GM12873 (cell line): ENCODE measurements around the gene GPATCH2L.

Source experiments
- TF ChIP-seq, protein P1 (sequence below): IDR thresholded peaks from 2 replicates; pipeline ENCODE4 v1.5.1; 2012; ENCODE audit warnings: low read depth, mild to moderate bottlenecking, moderate library complexity, low read length, control low read depth; ENCODE audit not compliant: insufficient read depth; ENCODE audit errors: missing control alignments

The GPATCH2L gene

DNA sequence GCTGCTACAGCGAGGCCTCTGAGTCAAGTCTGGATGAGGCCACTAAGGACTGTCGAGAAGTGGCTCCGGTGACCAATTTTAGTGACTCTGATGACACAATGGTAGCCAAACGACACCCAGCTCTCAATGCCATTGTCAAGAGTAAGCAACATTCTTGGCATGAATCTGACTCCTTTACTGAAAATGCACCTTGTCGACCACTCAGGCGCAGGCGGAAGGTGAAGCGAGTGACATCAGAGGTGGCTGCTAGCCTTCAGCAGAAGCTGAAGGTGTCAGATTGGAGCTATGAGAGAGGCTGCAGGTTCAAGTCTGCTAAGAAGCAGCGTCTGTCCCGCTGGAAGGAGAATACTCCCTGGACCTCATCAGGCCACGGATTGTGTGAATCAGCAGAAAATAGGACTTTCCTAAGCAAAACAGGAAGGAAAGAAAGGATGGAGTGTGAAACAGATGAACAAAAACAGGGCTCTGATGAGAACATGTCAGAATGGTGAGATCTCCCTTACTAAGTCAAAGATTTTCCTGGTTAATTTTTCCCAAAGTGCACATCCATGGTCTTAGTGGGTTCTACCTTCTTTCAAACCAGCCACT lies 2.9 kb downstream of the GPATCH2L start:
- TF ChIP-seq, protein P1, sequence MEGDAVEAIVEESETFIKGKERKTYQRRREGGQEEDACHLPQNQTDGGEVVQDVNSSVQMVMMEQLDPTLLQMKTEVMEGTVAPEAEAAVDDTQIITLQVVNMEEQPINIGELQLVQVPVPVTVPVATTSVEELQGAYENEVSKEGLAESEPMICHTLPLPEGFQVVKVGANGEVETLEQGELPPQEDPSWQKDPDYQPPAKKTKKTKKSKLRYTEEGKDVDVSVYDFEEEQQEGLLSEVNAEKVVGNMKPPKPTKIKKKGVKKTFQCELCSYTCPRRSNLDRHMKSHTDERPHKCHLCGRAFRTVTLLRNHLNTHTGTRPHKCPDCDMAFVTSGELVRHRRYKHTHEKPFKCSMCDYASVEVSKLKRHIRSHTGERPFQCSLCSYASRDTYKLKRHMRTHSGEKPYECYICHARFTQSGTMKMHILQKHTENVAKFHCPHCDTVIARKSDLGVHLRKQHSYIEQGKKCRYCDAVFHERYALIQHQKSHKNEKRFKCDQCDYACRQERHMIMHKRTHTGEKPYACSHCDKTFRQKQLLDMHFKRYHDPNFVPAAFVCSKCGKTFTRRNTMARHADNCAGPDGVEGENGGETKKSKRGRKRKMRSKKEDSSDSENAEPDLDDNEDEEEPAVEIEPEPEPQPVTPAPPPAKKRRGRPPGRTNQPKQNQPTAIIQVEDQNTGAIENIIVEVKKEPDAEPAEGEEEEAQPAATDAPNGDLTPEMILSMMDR = no peak

DNA sequence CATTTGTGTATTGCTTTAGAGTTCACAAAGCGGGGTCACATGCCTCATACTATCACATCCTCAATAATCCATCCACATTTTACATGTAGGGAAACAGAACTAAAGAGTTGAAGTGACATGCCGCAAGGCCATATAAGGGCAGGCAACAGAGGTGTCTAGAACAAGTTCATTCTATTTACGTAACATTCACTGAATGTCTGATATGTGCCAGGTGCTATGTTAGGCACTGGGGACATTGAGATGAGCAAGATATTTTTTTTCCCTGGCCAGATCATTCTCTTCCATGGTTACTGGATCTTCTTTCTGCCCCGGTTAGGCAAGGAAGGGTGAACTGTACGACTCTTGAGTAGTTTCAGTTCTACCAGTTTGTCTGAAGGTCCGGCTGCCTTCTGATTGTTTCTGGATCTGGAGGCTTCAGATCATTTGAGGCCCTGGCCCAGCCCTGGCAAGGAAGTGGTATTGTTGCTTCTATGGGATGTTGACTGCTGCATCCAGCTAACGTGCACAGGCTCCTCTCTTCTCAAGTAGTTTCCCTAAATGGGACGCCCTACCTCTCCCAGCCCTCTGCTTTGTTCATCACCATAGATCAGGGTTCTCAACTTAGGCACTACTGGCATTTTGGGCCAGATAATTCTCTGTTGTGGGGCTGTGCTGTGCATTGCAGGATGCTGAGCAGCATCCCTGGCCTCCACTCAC lies 12.1 kb downstream of the GPATCH2L start:
- TF ChIP-seq, protein P1 = no peak

DNA sequence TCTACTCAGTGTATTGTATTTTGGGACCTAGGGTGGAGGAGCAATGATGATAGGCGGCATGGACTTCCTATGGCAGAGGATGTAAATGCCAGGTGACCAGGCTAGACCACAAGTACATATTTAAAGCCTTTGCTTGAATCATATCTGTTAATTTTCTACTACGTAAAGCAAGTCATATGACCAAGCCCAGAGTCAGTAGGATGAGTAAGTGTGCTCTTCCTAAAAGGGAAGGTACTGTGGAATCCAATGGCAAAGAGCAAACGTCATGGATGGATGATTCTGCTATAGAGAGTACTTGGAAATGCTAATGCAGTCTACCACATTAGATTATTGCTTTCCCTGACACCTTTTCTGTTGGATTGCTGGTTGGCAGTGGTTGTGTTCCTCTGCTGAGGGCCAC lies 16.8 kb downstream of the GPATCH2L start:
- TF ChIP-seq, protein P1 = no peak

DNA sequence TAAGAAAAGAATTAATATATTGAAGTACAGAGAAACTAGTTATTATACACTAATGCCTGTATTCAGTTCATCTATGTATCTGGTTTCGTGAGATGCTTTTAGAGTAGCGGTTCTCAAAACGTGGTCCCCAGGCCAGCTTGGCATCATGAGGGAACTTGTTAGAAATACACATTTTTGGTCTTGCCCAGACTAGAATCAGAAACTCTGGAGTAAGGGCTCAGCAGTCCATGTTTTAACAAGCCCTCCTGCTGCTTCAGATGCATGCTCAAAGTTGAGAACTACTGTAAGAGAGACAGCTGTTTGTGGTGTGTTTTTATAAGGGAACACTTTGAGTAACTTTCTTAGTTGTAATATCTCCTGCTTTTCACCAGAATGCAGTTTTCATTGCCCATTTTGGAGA lies 18.1 kb downstream of the GPATCH2L start:
- TF ChIP-seq, protein P1 = no peak

DNA sequence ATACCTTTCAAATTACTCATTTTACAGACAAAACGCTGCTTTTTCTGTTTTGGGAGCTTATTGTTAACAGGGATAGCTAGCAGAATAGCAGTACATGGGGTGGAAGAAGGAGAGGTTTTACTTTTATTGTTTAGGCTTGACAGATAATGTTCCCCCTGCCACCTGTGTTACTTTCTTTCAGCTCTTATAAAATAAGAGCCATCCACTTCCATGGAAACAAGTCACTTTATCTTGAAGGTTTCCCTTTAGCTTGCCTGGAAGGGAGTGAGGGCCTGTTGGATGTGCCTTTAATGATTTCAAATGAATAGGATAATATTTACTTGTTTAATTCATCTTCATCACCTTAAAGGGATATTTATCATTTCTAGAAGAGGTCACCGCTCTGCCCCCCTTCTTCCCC lies 23.3 kb downstream of the GPATCH2L start:
- TF ChIP-seq, protein P1 = no peak

DNA sequence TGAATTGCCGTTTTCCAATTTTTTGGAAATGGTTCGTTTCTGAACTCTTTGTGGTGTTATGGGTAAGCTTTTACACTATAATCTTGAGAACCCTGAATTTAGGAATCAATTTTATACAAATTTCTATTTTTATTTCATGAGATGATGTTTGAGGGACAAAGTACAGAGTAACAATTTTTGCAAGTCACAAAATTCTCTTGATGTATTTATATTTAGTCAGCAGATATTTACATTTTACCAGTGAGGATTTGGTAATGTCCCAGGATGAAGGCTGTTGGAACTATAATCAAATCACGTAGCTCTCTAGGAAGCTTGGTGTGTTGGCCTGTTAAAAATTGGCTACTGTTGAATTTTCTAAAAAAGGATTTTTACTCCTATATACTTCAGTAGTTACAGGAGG lies 24.2 kb downstream of the GPATCH2L start:
- TF ChIP-seq, protein P1 = no peak

DNA sequence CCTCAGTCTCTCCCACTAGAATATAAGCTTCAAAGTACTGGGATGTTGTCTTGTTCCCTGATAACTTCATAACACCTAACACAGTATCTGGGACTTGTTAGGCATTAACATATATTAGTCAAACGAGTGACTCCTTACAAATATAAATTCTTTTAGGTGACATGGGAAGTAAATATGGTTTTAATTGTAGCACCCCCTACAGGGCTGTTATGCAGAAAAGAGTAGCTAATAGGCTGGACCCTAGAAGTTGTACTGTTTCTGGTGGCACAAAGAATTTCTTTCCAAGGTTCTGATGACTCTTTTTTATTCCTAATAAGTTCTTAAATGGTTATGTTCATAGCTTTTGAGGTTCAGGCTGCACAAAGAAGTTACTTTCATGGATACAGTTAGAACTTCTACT lies 29.8 kb downstream of the GPATCH2L start:
- TF ChIP-seq, protein P1 = peak; percentile 32
